Kidney (tissue), 14 donors: Measurements from ENCODE around the gene TPM1. TPM values are rescaled to one million over a fixed set of nuclear protein-coding genes. Genes with fewer than 3 reads are reported as not detected.

Source experiments
- DNase-seq, 5 donors: peaks; one replicate each; pipeline ENCODE4 v3.0.0-alpha.2; 2013 to 2020
- FAIRE-seq: peaks from 2 replicates; lab custom pipeline; 2012; peaks lifted over from hg19 to GRCh38; lab: Jason Lieb, UNC
- H3K27ac ChIP-seq, 2 donors: one replicate each; pipeline ENCODE4 v1.7.0; 2013; ENCODE audit warnings: low read depth in 2 of 2, low read length in 2 of 2, inconsistent platforms in 1 of 2
- H3K27me3 ChIP-seq: one replicate; pipeline ENCODE4 v1.7.1; 2013; ENCODE audit warnings: low read length, inconsistent platforms; ENCODE audit not compliant: control insufficient read depth, insufficient read depth
- H3K36me3 ChIP-seq, 3 donors: one replicate each; pipeline versions ENCODE4 v1.7.0 to v1.7.1; 2013; ENCODE audit warnings: low read length in 3 of 3, control low read depth in 1 of 3, inconsistent platforms in 1 of 3; ENCODE audit not compliant: insufficient read depth in 3 of 3, control insufficient read depth in 2 of 3
- H3K4me1 ChIP-seq, 3 donors: one replicate each; pipeline versions ENCODE4 v1.7.0 to v1.7.1; 2013; ENCODE audit warnings: low read length in 3 of 3, inconsistent platforms in 1 of 3, low read depth in 1 of 3; ENCODE audit not compliant: control insufficient read depth in 2 of 3, insufficient read depth in 2 of 3
- H3K4me3 ChIP-seq, 3 donors: one replicate each; pipeline versions ENCODE4 v1.7.0 to v1.8.1; 2013; ENCODE audit warnings: low read length in 3 of 3, control low read depth in 1 of 3, inconsistent platforms in 1 of 3
- H3K9ac ChIP-seq, 3 donors: one replicate each; pipeline versions ENCODE4 v1.7.0 to v1.7.1; 2013; ENCODE audit warnings: low read length in 3 of 3, control low read depth in 1 of 3, inconsistent platforms in 1 of 3
- H3K9me3 ChIP-seq, 3 donors: one replicate each; pipeline versions ENCODE4 v1.7.0 to v1.7.1; 2013; ENCODE audit warnings: low read length in 3 of 3, control low read depth in 1 of 3, inconsistent platforms in 1 of 3; ENCODE audit not compliant: control insufficient read depth in 2 of 3, insufficient read depth in 1 of 3
- intact Hi-C: fragments of 100-400 bp; cut with DNase I; formaldehyde crosslinking; loops from one replicate; pipeline ENCODE4 v1.11.1; 2022
- polyA plus RNA-seq: library from polyadenylated mRNA; stranded (reverse); fragments of 350-450 nt; fragmentation: Illumina TruSeq; extraction: RNeasy Lipid Tissue Mini Kit (QIAGEN cat#74804); gene quantifications from one replicate; pipeline ENCODE4 v1.2.3, GENCODE V29; 2014; ENCODE audit warnings: low read depth, low replicate concordance; ENCODE audit not compliant: insufficient read depth
- total RNA-seq: library from RNA; stranded (reverse); fragmentation: NEBNext Ultra II Directional; extraction: Animal tissue kit (Norgen Biotek cat#: 25700); gene quantifications from one replicate; pipeline ENCODE4 v1.2.1, GENCODE V29; 2021
- TF ChIP-seq, protein P1 (sequence below): IDR thresholded peaks from 3 replicates; pipeline ENCODE4 v1.5.1; 2012; ENCODE audit warnings: mild to moderate bottlenecking, moderate library complexity, borderline replicate concordance; ENCODE audit not compliant: insufficient read depth; ENCODE audit errors: extremely low read depth
- donor health status: control.
- donor health status: control.
- donor health status: control.
- donor health status: control.
- donor health status: control.
- donor health status: DM: yes; HTN: yes; CAD: no.
- donor health status: Normal renal cell carcinoma (clear cell type).

The TPM1 gene
- total and polyA plus RNA-seq, 2 donors from 2014 or later: 252 to 473 TPM

DNA sequence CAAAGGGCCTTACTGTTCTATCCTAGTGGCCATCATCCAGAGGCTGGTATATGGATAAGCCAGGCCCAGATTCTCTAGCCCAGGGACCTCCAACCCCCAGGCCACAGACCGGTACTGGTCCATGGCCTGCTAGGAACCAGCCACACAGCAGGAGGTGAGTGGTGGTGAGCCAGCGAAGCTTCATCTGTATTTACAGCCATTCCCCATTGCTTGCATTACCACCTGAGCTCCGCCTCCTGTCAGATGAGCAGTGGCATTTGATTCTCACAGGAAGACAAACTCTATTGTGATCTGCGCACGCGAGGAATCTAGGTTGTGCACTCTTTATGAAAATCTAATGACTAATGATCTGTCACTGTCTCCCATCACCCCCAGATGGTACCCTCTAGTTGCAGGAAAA, 30.1 kb upstream of the TPM1 start:
- no peak for FAIRE-seq
- Histone ChIP-seq H3K9ac (no peak overlapping the region), H3K36me3 (no peaks in the 10 kb centered on the region), H3K4me3 (no peak overlapping the region), H3K27ac (no peak overlapping the region), H3K27me3 (no peaks in the 10 kb centered on the region), H3K4me1 (no peaks in the 10 kb centered on the region), H3K9me3 (no peaks in the 10 kb centered on the region)
- intact Hi-C loops: no loop called here
- TF ChIP-seq, protein P1, sequence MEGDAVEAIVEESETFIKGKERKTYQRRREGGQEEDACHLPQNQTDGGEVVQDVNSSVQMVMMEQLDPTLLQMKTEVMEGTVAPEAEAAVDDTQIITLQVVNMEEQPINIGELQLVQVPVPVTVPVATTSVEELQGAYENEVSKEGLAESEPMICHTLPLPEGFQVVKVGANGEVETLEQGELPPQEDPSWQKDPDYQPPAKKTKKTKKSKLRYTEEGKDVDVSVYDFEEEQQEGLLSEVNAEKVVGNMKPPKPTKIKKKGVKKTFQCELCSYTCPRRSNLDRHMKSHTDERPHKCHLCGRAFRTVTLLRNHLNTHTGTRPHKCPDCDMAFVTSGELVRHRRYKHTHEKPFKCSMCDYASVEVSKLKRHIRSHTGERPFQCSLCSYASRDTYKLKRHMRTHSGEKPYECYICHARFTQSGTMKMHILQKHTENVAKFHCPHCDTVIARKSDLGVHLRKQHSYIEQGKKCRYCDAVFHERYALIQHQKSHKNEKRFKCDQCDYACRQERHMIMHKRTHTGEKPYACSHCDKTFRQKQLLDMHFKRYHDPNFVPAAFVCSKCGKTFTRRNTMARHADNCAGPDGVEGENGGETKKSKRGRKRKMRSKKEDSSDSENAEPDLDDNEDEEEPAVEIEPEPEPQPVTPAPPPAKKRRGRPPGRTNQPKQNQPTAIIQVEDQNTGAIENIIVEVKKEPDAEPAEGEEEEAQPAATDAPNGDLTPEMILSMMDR: no peak
- no peak for DNase-seq

DNA sequence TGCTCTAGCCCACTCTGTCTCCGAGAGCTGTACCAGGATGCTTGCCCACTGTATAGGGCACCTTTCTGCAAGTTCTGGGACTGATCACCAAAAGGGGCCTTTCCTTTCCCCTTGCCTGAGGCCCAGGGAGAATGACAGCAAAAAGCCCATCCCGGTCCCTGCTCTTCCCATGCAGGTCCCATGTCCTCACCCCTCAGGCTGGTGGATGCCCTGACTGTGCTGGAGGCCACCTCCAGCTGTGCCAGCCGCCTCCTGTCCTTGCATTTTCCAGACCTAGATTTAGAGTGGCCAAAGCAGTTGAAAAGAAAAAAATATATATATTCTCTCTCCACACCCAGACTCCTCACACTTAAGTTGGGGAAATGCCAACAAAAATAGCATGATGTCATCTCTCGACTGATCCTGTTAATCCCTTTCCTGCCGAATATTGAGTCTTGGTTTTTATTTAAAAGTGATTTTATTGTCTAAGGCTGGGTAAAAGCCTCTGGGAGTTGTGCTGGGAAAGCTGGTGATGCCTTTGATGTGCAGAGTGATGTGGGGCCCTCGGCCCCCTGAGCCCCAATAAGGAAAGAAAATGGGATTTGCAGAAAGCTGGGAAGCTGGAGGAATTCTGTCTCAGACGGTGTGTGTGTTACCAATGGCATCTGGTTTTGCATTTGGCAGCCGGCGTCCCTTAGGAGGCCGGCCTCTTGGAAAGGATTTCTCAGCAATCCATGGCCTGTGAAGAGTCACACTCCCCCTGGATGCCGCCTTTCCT, 29.3 kb upstream of the TPM1 start:
- H3K27ac ChIP-seq: no peak overlapping the region
- no peaks in the 10 kb centered on the region for H3K27me3 ChIP-seq
- peak in 1 of 5 donors; percentile 68 for DNase-seq
- H3K4me3 ChIP-seq: no peak overlapping the region
- TF ChIP-seq, protein P1: no peak
- FAIRE-seq: no peak
- intact Hi-C loops: no loop called here
- H3K9ac ChIP-seq: no peak overlapping the region
- H3K9me3 ChIP-seq: no peaks in the 10 kb centered on the region
- H3K4me1 ChIP-seq: no peaks in the 10 kb centered on the region
- no peaks in the 10 kb centered on the region for H3K36me3 ChIP-seq

GRCh38 chr15:63014578-63014977, 28.0 kb upstream of the TPM1 start:
- FAIRE-seq: no peak
- TF ChIP-seq, protein P1: no peak

More at GRCh38 chr15:63014578-63014977, 28.0 kb upstream of the TPM1 start:
- no peak for DNase-seq
- Histone ChIP-seq H3K4me3 (no peak overlapping the region), H3K4me1 (no peaks in the 10 kb centered on the region), H3K9ac (no peak overlapping the region), H3K36me3 (no peaks in the 10 kb centered on the region), H3K9me3 (no peaks in the 10 kb centered on the region), H3K27me3 (no peaks in the 10 kb centered on the region), H3K27ac (no peak overlapping the region)
- intact Hi-C loops: no loop called here
